ENCODE measurements around the gene BANK1.

DNA sequence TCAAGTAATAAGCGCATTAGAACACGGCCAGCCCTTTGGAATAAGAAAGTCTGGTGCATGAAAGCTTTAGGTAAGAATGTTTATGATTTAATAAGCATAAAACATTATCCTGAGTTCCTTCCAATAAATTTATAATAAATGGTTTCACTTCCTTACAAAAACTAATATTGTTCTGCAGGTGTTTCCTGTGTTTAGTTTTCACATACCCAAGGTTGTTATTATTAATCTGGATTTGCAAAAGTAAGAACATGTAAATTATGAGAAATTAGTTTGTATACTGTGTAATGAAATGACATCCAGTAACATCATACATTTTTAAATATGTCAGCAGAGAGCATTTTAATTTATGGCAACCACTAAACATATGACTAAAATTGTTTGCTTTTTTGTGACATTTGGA is 72.1 kb downstream of the BANK1 start:
- TF ChIP-seq, protein P1, sequence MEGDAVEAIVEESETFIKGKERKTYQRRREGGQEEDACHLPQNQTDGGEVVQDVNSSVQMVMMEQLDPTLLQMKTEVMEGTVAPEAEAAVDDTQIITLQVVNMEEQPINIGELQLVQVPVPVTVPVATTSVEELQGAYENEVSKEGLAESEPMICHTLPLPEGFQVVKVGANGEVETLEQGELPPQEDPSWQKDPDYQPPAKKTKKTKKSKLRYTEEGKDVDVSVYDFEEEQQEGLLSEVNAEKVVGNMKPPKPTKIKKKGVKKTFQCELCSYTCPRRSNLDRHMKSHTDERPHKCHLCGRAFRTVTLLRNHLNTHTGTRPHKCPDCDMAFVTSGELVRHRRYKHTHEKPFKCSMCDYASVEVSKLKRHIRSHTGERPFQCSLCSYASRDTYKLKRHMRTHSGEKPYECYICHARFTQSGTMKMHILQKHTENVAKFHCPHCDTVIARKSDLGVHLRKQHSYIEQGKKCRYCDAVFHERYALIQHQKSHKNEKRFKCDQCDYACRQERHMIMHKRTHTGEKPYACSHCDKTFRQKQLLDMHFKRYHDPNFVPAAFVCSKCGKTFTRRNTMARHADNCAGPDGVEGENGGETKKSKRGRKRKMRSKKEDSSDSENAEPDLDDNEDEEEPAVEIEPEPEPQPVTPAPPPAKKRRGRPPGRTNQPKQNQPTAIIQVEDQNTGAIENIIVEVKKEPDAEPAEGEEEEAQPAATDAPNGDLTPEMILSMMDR (IDR thresholded peaks at IDR 0.05) = no peak
- no peak for TF ChIP-seq POLR2A (IDR thresholded peaks at IDR 0.05)

Measured in vagina (tissue), 2 donors.